Fibroblast of mammary gland (primary cell): ENCODE results near the gene WNT9A.
"Not testable (repeated sequence)": the region's sequence is repeated elsewhere in the genome, so short reads cannot be mapped to it uniquely, and the experiment has no call there.

Experiments
- DNase-seq: peaks from one replicate; pipeline ENCODE4 v3.0.0-alpha.2; 2010; ENCODE audit warnings: low read depth
- H3K4me3 ChIP-seq: 2 replicates; pipeline ENCODE4 v1.5.1; 2011; ENCODE audit warnings: low read depth, mild to moderate bottlenecking, low read length, moderate library complexity; ENCODE audit not compliant: control insufficient read depth
- TF ChIP-seq, protein P1 (sequence below): conservative IDR thresholded peaks from 2 replicates; pipeline ENCODE4 v1.5.1; 2011; ENCODE audit warnings: low read depth, low read length, inconsistent platforms; ENCODE audit not compliant: control insufficient read depth, insufficient read depth

WNT9A gene

DNA sequence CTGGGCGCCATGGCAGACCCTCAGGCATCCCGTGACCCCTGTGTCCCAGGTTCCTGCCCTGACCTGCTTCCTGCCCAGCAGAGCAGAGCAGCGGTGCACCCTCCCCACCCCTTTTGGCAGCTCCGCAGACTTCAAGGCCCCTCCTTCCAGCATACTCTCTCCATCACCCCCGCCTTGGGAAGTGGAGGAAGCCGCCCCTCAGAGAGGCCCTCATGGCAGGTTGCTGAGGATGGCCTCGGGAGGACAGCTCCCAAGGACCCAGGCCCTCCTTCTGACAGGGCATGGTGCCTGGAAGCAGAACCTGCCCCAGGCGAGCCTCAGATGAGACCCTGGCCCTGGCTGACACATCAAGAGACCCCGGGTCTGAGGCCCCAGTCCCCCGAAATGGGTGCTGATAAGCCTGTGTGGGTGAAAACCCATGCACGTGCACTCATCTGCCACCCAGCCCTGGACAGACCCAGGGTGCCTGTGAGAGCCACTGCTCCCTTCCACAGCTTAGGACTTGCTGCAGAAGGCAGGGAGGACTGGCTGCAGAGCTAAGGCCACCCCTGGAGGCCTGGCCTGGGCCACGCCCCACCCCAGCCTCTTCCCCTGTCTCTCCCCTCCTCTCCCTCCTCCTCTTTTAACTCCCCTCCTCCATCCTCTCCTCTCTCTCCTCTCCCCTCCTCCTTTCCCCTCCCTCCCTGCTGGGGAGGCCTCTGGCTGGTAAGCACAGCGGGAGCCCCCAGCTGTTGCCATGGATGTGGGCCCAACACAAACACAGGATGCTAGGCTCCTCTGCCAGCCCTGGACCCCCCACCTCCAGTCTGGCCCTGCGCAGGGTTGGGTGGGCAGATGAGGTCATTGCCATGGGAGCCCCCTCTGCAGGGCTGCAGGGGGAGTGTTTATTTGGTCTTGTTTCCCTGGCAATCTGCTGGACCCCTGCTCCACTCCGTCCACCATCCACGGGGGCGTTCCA lies 33.7 kb downstream of the WNT9A start:
- no peak overlapping the region for H3K4me3 ChIP-seq
- TF ChIP-seq, protein P1, sequence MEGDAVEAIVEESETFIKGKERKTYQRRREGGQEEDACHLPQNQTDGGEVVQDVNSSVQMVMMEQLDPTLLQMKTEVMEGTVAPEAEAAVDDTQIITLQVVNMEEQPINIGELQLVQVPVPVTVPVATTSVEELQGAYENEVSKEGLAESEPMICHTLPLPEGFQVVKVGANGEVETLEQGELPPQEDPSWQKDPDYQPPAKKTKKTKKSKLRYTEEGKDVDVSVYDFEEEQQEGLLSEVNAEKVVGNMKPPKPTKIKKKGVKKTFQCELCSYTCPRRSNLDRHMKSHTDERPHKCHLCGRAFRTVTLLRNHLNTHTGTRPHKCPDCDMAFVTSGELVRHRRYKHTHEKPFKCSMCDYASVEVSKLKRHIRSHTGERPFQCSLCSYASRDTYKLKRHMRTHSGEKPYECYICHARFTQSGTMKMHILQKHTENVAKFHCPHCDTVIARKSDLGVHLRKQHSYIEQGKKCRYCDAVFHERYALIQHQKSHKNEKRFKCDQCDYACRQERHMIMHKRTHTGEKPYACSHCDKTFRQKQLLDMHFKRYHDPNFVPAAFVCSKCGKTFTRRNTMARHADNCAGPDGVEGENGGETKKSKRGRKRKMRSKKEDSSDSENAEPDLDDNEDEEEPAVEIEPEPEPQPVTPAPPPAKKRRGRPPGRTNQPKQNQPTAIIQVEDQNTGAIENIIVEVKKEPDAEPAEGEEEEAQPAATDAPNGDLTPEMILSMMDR: no peak
- no peak for DNase-seq

DNA sequence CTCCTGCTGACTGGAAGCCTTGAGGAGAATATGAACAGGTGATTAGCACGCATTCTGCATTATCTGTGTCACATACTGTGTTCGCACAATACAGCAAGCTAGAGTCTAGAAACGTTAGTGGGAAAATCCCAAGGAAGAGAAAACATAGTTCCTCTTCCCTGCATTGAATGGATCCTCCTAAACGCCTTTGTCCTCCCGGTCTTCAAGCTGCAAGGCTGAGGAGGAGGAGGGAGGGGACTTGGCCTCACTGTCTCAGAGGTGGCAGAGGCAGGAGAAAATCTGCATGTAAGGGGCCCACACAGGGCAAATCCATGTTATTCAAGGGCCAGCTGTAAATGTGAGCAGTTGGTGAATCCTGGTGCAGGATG lies 34.4 kb downstream of the WNT9A start:
- TF ChIP-seq, protein P1: no peak
- no peak overlapping the region for H3K4me3 ChIP-seq
- no peak for DNase-seq

DNA sequence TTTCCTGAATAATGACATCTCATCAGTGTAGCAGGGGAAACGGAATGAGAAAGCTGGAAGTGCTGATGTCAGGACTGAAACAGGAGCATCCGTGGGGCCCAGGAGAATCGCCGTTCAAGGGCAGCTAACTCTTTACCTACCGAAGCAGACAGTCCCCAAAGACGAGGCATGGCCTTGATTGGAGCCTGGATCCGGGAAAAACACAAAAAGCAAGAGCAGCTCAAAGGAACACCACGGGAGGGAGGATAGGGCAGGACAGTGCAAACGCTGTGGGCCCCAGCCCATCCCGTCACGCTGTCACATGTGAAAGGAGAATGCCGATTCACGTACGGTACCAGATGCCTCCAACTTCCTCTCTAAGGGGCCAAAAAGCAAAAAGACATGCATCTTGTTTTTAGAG lies 34.9 kb downstream of the WNT9A start:
- no peak overlapping the region for H3K4me3 ChIP-seq
- DNase-seq: no peak
- TF ChIP-seq, protein P1: no peak

DNA sequence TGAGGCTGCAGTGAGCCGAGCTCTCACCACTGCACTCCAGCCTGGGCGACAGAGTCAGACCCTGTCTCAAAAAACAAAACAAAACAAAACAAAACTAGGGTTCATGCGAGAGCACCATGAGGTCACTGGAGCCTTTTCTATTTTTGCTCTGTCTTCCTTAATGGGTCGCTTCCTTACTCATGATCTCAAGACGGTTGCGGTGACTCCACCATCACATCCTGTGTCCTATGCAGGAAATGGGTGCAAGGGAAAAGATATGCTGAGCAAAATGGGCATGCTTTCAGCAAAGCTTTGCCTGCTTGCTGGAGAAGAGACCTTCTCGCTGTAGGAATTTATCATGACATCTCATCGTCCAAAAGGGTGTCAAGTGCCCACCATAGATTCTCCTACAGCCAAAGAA lies 36.4 kb downstream of the WNT9A start:
- TF ChIP-seq, protein P1: no peak
- DNase-seq: no peak
- H3K4me3 ChIP-seq: no peak overlapping the region

DNA sequence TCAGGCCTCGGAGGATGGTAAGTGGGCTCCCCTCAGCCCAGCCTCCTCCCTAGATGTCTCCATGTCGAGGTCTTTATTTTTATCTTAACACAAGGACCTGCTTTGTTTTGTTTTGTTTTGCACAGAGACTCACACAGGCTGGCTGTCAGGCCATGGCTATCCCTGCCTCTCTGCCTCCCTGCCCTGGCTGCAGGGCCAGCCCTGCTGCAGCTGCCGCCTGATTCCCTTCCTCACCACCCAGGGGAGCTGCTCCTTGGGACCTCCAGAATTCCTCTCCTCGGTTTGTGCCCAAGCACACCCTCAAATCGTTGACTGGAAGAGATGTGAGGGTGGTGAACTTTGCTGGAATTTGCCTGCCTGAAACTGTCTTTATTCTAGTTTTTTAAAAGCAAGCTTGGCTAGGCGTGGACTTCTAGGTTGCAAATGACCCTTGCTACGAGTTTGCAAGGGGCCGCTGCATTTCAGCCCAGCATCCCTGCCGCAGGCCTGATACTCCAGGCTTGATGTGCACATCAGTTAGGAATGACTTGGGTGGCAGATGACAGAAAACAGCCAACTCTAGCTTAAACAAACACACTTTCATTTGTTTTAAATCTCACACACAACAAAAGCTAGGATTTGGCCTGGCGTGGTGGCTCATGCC lies 37.1 kb downstream of the WNT9A start:
- TF ChIP-seq, protein P1: no peak
- no peak overlapping the region for H3K4me3 ChIP-seq
- DNase-seq: no peak

DNA sequence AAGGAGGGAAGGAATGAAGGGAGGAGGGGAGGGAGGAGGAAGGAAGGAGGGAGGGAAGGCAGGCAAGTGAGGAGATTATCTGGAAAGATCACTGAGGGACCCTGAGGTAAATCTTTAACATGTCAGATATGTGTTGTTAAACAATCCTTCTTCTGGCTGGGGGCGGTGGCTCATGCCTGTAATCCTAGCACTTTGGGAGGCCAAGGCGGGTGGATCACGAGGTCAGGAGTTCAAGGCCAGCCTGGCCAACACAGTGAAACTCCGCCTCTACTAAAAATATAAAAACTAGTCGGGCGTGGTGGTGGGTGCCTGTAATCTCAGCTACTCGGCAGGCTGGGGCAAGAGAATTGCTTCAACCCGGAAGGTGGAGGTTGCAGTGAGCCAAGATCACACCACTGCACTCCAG lies 37.8 kb downstream of the WNT9A start:
- DNase-seq, H3K4me3 ChIP-seq: not testable (repeated sequence)

DNA sequence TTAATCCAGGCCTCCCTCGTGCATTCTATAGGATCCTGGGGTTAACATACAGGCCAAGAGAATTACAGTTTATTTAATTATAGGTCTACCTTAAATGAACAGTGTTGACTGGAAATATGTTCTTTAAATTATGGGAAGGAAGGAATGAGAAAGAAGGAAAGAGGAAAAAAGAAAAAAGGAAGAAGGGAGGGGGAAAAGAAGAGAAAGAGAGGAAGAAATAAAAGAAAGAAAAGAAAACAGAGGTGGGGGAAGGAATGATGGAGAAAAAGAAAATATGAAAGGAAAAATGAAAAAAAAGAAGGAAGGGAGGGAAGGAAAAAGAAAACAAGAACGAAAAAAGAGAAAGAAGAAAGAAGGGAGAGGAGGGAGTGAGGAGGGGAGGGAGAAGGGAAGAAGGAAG lies 38.5 kb downstream of the WNT9A start:
- no peak for DNase-seq
- TF ChIP-seq, protein P1: no peak

More for the DNA sequence above, 38.5 kb downstream of the WNT9A start:
- H3K4me3 ChIP-seq: no peak overlapping the region
